Measurements from ENCODE around the gene P2RX7.
"Not testable (repeated sequence)": the region's sequence is repeated elsewhere in the genome, so short reads cannot be mapped to it uniquely, and the experiment has no call there.

Gene P2RX7

DNA sequence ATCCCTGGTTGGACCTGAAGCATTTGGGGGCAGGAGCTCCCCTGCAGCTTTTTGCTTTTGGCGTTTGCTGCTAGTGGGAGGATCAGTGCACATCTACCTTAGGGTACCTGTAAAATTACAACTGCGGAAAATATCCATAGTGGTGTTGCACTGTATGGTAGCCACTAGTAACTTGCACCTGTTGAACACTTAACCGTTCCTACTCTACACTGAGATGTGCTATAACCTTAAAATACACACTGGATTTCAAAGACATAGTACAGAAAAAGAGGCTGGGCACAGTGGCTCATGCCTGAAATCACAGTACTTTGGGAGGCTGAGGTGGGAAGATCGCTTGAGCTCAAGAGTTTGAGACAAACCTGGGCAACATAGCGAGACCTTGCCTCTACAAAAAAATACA is 80.2 kb downstream of the P2RX7 start:
- DNase-seq = no peak

DNA sequence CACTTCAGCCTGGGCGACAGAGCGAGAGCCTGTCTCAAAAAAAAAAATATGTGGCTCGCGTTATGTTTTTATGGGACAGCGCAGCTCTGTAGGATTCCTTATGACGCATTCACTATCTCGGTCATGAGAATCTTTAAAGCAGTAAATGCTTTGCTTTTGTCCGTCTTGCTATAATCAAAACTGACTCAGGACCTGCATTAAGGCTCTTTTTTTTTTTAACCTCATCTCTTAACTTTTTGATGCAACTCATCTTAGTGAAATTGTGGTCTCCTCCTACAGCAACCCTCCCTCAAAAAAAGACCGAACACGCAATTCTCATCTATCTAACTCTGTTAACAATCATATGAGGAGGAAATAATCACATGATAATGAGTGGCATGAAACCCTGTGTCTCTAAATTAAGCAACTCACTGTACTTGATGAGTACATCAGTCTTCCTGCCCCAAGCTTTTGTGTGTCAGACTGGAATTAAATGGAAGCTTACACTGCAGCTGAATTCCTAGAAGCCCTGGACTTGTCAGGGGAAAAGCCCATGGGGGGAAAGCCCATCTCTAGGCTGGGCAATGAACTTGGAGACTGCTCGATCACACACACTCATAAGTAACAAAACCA is 81.6 kb downstream of the P2RX7 start:
- peak; percentile 63 for DNase-seq

DNA sequence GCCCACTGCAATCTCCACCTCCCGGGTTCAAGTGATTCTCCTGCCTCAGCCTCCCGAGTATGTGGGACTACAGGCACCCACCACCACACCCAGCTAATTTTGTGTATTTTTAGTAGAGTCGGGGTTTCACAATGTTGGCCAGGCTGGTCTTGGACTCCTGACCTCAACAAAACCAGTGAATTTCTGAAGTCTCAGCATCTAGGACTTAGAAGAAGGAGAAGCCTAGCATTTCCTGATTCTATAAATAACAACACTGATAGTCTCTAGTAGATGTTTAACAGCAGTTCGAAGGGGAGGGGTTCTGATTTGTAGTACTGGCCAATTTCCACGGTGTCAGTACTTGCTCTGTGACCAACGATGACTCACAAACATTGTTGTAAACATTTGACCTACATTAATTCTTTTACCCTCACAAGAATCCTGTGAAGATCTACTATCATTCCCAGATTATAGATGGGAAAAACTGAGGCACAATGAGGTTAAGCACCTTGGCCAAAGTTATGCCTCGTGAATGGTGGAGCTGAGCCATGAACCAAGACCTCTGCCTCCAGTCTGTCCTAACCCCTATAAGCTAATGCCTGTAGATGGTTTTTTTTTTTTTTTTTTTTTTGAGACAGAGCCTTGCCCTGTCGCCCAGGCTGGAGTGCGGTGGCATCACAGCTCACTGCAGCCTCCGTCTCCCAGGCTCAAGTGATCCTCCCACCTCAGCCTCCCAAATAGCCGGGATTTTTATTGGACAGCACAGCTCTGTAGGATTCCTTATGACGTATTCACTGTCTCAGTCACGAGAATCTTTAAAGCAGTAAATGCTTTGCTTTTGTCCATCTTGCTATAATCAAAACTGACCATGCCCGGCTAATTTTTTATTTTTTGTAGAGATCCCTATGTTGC is 82.4 kb downstream of the P2RX7 start:
- peak; percentile 53 for DNase-seq

DNA sequence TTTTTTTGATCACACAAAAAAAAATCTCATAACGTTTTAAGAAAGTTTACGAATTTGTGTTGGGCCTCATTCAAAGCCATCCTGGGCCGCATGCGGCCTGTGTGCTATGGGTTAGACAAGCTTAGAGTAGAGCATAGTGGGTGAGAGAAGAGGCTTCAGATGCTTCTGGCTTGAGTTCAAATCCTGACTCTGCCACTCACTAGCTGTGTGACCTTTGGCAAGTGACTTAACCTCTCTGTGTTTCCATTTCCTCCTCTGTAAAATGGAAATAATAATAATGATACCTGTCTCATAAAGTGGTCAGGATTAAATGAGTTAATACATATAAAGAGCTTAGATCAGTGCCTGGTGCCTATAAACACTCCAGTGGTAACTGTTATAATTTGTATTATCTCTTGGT is 83.4 kb downstream of the P2RX7 start:
- no peak for DNase-seq

DNA sequence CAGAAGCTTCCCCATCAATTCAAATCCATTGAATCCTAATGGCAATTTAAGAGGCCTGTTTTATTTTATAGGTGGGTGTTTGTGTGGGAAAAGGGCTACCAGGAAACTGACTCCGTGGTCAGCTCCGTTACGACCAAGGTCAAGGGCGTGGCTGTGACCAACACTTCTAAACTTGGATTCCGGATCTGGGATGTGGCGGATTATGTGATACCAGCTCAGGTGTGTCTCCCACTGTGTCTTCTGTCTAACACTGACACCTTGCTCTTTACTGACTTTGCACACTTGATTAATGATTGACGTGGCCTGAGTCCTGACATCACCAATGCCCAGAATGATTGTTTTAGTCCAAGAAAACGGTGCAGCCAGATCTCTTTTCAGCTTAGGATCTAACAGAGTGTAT is 84.4 kb downstream of the P2RX7 start:
- DNase-seq = no peak

DNA sequence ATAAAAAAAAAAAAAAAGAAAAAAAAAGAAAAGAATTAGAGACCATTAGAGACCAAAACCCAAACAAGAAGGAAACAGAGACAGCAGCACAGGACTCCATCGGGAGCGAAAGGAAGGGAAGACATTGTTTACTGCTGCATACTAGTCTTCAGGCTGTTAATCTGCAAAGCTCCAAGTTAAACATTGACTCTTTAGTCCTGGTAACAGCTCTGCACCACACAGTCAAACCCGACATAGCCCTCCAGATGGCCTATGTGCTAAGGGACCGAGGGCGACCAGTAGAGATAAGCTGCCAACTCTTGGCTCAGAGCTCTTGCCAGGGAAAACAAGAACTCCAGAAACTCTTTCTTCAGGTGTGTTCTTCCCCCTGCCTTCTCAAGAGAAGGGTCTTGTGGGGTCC is 85.1 kb downstream of the P2RX7 start:
- DNase-seq = no peak

DNA sequence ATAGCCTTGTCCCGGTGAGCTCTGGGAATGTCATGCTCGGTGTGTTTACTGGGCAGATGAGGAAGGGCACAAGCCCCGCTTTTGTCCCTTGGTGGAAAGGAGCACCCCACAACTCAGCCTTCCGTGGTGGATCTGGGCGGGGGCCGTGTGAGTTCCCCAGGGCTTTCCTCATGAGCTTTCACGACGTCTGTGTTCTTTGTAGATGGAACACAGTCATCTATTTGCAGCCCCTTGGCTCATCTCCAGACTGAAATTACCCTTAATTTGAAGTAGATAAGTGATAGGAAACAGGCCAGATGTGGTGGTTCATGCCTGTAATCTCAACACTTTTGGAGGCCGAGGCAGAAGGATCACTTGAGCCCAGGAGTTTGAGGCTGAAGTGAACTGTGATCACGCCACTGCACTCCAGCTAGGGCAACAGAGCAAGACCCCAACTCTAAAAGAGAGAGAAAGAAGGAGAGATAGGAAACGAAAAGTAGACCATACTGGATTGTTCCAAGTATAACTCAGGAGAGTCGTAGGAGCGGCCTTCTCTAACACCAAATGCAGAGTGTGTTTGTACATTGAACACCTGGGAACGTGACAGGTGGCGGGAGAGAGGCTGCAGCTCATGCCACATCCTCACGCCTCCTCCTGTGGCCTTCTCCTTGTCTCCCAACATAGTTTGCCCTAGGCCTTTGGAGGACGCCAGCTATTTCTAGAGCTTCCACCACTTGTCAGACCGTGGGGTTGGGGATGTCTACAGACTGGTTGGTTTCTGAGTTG is 86.1 kb downstream of the P2RX7 start:
- no peak for DNase-seq

DNA sequence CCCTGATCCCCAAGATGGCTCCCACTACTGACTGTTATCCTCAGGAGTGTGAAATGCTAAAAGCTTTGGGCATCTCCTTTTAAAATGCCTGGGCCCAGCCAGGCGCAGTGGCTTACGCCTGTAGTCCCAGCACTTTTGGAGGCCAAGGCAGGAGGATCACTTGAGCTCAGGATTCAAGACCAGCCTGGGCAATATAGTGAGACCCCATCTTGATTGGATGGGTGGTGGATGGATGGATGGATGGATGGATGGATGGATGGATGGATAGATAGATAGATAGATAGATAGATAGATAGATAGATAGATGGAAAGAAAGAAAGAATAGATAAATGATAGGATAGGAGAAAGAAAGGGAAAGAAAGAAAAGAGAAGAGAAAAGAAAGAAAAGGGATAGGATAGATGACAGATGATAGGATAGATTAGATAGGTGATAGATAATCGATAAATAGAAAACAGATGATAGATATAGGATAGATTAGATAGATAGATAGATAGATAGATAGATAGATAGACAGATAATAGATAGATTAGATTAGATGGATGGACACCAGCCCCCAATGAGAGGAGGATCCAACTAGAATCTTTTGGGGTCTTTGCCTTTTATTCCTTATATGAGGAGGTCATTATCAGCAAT is 86.8 kb downstream of the P2RX7 start:
- DNase-seq = no peak

DNA sequence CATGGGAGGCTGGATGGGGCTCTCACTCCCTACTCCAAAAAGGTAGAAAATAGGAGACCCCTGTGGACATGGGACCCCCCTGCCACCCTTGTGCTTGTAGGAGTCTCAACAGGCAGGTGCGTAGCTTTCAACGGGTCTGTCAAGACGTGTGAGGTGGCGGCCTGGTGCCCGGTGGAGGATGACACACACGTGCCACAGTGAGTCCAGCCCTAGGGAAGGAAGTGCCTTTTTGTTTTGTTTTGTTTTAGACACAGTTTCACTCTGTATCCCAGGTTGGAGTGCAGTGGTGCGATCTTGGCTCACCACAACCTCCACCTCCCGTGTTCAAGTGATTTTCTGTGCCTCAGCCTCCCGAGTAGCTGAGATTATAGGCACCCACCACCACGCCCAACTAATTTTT is 90.2 kb downstream of the P2RX7 start:
- peak; percentile 46 for DNase-seq

DNA sequence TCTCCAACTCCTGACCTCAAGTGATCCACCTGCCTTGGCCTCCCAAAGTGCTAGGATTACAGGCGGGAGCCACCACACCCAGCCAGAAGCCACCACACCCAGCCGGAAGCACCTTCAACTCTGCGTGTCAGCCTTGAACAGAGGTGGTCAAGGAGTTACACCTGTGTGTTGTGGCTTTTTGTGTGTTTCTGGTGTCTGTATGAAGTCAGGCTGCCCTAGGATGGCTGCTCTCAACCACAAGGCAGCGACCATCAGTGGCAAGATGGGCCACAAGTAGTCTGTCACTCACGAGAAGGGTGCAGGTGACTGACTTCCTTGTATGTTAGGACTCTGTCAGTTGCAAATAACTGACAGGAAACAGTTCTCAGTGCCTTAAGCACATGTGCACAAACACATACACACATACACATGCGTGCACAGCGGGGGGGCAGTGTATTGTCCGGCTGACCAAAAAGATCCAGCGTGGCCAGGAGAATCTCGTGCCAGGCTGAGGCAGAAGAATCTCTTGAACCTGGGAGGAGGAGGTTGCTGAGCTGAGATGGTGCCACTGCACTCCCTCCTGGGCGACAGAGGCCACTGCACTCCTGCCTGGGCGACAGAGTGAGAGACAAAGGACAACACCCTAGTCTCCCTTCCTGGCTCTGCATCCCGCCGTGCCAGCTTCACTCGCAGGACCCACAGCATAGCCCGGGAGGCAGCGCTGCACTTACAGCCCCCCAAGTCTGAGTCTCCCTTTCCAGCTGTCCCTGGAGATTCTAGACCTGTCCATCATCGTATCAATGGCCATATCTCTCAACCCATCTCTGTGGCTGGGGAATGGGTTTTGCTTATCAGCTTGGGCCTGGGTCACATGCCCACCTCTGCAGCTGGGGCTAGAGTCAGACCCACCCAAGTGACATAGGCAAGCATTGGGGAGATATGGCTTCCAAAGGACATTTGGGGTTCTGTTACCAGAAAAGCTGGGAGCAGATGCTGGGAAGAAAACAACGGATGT is 90.9 kb downstream of the P2RX7 start:
- peak; percentile 49 for DNase-seq

DNA sequence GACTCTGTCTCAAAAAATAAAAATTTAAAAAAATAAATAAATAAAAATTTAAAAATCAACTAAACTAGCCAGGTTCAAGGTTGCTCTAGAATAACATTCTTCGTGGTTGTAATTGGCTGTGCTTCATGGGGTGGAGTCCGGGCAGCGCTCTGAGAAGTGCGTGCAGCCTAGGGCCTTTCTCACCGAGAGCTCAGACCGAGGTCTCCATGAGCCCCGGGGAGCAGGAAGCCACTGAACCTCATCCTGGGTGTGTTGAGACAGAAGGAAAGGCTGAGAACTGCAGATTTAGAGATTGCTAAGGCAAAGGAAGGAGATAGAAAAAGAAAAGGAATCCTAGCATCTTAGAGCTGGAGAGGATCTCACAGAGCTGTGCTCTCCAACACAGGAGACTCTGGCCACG is 91.9 kb downstream of the P2RX7 start:
- DNase-seq = peak; percentile 28

DNA sequence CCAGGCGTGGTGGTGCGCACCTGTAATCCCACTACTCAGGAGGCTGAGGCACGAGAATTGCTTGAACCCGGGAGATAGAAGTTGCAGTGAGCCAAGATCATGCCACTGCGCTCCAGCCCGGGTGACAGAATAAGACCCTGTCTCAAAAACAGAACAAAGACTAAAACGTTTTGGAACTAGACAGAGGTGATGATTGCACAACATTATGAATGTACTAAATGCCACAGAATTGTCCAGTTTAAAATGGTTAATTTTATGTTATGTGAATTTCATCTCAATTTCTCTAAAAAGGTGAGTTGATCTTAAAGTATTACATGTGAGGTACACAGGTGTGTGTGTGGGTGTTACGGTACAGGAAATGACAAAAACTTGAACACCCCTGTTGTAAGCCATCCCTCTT is 93.7 kb downstream of the P2RX7 start:
- DNase-seq = no peak

DNA sequence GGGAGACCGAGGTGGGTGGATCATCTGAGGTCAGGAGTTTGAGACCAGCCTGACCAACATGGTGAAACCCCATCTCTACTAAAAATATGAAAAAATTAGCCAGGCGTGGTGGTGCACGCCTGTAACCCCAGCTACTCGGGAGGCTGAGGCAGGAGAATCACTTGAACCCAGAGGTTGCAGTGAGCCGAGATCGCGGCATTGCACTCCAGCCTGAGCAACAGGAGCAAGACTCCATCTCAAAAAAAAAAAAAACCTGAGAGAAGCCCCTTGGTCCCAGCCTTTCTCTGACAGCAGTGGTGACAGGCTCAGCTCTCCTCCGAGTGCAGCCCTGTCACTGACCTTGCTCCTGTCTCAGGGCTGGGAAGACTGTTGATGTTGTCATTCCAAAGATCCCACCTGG is 94.2 kb downstream of the P2RX7 start:
- DNase-seq = not testable (repeated sequence)

DNA sequence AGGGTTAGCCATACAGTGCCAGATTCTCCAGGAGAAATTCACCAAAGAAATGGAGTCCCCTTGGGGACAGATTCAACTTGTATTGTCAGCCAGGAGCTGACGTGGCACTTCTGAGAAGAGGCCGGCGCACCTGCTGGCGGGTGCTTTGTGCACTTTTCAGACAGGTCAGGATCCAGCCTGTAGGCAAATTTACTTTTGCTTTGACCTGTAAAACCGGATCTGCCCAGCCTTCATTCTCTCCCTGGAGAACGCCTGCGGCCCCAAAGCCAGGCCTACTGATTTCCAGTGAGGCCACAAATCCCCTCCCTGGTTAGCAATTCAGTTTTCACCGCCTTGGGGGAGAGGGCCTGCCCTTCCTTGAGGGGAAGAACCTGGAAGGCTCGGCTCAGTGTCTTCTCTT is 94.6 kb downstream of the P2RX7 start:
- peak; percentile 29 for DNase-seq

DNA sequence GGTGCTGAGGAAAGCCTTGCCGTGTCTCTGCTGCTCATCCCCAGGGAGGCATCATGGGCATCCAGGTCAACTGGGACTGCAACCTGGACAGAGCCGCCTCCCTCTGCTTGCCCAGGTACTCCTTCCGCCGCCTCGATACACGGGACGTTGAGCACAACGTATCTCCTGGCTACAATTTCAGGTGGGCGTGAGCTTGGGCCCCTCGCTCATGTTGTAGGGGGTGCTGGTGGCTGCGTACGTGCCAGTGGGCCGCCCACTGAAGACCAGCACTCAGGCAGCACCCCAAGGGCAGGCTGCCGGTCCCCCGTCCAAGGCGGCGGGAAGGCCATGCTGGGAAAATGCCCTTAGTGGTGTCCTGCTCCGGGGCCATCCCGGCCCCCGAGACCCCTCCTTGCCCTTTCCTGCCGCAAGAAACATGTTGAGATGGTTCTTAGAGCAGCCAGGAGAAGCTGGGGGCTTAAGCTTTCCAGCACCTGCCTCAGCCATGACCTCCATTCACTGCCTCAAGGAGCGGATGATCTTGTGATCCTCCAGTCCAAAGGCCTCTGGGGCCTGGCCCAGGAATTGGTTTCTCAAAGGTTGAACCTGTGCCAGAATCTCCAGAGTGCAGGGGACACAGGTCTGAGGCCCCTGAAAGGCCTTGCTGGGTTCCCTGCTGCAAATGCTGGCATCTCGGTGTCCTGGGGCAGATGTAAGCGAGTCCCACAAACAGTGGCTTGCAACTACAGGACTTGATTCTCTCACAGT is 96.4 kb downstream of the P2RX7 start:
- DNase-seq = no peak

DNA sequence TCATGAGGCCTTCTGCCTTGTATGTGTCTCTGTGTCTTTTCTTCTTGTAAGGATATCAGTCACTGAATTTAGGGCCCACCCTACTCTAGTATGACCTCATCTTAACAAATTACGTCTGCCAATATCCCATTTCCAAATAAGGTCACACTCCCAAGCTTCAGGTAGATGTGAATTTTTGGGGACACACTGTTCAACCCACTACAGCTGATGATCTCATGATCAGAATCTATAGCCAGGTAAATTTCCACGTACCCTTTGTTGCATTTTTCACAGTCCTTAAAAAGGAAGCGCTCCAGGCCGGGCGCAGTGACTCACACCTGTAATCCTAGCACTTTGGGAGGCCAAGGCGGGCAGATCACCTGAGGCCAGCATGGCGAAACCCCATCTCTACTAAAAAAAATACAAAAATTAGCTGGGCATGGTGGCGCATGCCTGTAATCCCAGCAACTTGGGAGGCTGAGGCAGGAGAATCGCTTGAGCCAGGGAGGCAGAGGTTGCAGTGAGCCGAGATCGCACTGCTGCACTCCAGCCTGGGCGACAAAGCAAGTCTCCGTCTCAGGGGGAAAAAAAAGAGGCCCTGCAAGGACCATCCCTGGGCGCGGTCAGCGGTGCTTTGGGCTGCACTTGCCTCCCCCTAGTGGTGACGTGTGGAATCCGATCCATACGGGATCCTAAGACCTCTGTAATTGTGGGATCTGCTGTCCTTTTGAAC is 97.3 kb downstream of the P2RX7 start:
- DNase-seq = peak; percentile 54

DNA sequence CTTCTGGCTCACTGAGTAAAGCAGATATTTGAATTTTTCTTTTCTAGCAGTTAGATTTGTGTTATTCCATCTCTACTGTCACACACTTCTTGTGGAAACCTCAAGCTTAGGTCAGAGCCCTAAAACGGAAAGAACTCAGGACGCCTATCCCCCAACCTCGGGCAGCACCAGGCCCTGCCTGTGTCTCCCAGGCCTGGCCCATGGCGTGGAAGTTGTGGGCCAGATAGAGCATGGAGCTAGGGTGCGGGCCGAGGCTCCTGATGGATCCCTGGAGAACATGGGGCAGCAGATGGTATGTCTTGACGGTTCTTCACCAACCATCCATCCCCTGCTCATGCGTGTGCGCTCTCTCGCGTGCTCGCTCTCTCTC is 97.8 kb downstream of the P2RX7 start:
- no peak for DNase-seq

DNA sequence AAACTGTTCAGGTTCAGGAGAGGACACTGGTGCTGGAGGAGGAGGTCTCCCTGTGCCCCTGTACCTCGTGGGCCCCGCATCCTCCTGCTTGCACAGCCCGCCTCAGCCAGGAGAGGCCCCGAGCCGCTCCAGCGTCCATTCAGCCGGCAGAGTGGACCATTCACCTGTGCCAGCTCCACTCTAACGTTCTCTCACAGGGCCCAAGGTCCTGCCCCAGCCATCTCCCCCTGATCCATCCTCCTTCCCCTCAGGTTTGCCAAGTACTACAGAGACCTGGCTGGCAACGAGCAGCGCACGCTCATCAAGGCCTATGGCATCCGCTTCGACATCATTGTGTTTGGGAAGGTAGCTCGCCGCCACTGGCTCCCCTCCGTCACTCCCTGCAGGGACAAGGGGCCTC is 99.5 kb downstream of the P2RX7 start:
- DNase-seq = no peak

DNA sequence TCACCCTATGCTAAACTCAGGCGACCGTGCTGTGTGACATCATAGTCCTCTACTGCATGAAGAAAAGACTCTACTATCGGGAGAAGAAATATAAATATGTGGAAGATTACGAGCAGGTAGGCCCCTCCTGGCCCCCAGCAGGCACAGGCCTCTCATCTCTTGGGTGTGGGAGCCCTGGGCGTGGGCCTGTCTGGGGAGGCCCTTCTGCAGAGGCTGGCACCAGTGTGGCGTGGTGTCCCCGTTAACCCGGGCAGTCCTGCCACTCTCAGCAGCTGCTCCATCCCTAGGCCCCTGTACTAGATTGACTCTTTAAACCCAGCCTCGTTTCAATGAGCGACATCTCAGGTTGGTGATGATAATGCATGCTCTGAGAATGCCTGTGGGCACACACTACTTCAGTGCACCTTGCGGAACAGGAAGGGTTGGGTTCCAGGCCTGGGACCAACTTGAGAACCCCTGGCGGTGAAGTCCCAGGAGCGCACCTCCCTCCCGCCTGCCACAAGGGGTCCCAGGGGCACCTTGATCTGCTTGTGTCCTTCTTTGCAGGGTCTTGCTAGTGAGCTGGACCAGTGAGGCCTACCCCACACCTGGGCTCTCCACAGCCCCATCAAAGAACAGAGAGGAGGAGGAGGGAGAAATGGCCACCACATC is 100.4 kb downstream of the P2RX7 start:
- no peak for DNase-seq

DNA sequence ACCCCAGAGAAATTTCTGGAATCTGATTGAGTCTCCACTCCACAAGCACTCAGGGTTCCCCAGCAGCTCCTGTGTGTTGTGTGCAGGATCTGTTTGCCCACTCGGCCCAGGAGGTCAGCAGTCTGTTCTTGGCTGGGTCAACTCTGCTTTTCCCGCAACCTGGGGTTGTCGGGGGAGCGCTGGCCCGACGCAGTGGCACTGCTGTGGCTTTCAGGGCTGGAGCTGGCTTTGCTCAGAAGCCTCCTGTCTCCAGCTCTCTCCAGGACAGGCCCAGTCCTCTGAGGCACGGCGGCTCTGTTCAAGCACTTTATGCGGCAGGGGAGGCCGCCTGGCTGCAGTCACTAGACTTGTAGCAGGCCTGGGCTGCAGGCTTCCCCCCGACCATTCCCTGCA is 100.9 kb downstream of the P2RX7 start:
- DNase-seq = no peak
